Activated naive CD8-positive, alpha-beta T cell treated with anti-CD3 and anti-CD28 coated beads for 36 hours (primary cell): ENCODE data around the gene CFAP20DC. TPM values are rescaled to one million over a fixed set of nuclear protein-coding genes. Genes with fewer than 3 reads are reported as not detected.
"Not testable (repeated sequence)": the region's sequence is repeated elsewhere in the genome, so short reads cannot be mapped to it uniquely, and the experiment has no call there.

ENCODE experiments used
- DNase-seq: peaks from one replicate; pipeline ENCODE4 v3.0.0; 2021
- H3K27ac Mint-ChIP-seq: one replicate; pipeline ENCODE4 v1.8.0; 2022; ENCODE audit warnings: mild to moderate bottlenecking, moderate library complexity, mixed read lengths
- H3K27me3 Mint-ChIP-seq: one replicate; pipeline ENCODE4 v1.8.0; 2022; ENCODE audit warnings: mild to moderate bottlenecking, mixed read lengths
- H3K36me3 Mint-ChIP-seq: one replicate; pipeline ENCODE4 v1.8.0; 2021; ENCODE audit warnings: mild to moderate bottlenecking, mixed read lengths
- H3K4me1 Mint-ChIP-seq: one replicate; pipeline ENCODE4 v1.8.0; 2021; ENCODE audit warnings: mixed read lengths
- H3K4me3 Mint-ChIP-seq: one replicate; pipeline ENCODE4 v1.8.0; 2022; ENCODE audit warnings: mild to moderate bottlenecking, moderate library complexity, mixed read lengths
- H3K9me3 Mint-ChIP-seq: one replicate; pipeline ENCODE4 v1.8.0; 2022; ENCODE audit warnings: mixed read lengths
- total RNA-seq, 2 experiments: library from RNA; stranded (reverse); gene quantifications; one replicate each; pipeline ENCODE4 v1.2.3, GENCODE V29; 2021

The CFAP20DC gene
- total RNA-seq, 2 experiments from 2014 or later, result 1.6 to 2.4 TPM

- peaks cover 4% of the 10 kb centered on the region for H3K4me1 Mint-ChIP-seq
These were observed 51.2 kb downstream of the CFAP20DC start for GRCh38 chr3:58998476-58999117.

GRCh38 chr3:58996730-58997129, 53.1 kb downstream of the CFAP20DC start:
- peaks cover 4% of the 10 kb centered on the region for H3K4me1 Mint-ChIP-seq
- no peaks in the 10 kb centered on the region for H3K36me3 Mint-ChIP-seq
- no peak overlapping the region for H3K27ac Mint-ChIP-seq
- no peaks in the 10 kb centered on the region for H3K9me3 Mint-ChIP-seq
- no peak for DNase-seq
- peaks cover 10% of the 10 kb centered on the region for H3K27me3 Mint-ChIP-seq
- no peak overlapping the region for H3K4me3 Mint-ChIP-seq

More at GRCh38 chr3:58998476-58999117, 51.2 kb downstream of the CFAP20DC start:
- H3K4me3 Mint-ChIP-seq, result no peak overlapping the region
- H3K27ac Mint-ChIP-seq, result no peak overlapping the region
- no peaks in the 10 kb centered on the region for H3K9me3 Mint-ChIP-seq
- H3K36me3 Mint-ChIP-seq, result no peaks in the 10 kb centered on the region
- peaks cover 10% of the 10 kb centered on the region for H3K27me3 Mint-ChIP-seq
- DNase-seq, result no peak

GRCh38 chr3:58994746-58995330, 55.0 kb downstream of the CFAP20DC start:
- no peak overlapping the region for H3K27ac Mint-ChIP-seq
- no peaks in the 10 kb centered on the region for H3K9me3 Mint-ChIP-seq
- no peaks in the 10 kb centered on the region for H3K36me3 Mint-ChIP-seq
- peak; percentile 6 for DNase-seq
- no peak overlapping the region for H3K4me3 Mint-ChIP-seq
- no peaks in the 10 kb centered on the region for H3K27me3 Mint-ChIP-seq
- H3K4me1 Mint-ChIP-seq, result peaks cover 2% of the 10 kb centered on the region

GRCh38 chr3:58993547-58993946, 56.3 kb downstream of the CFAP20DC start:
- Mint-ChIP-seq H3K9me3 (no peaks in the 10 kb centered on the region), H3K4me1 (peaks cover 2% of the 10 kb centered on the region), H3K27me3 (no peaks in the 10 kb centered on the region), H3K27ac (no peak overlapping the region), H3K36me3 (no peaks in the 10 kb centered on the region), H3K4me3 (no peak overlapping the region)
- DNase-seq, result no peak

GRCh38 chr3:58991623-58992022, 58.2 kb downstream of the CFAP20DC start:
- Mint-ChIP-seq H3K4me3 (no peak overlapping the region), H3K27me3 (peaks cover 13% of the 10 kb centered on the region), H3K4me1 (peaks cover 2% of the 10 kb centered on the region), H3K36me3 (no peaks in the 10 kb centered on the region), H3K27ac (no peak overlapping the region), H3K9me3 (no peaks in the 10 kb centered on the region)
- DNase-seq, result no peak

GRCh38 chr3:58991026-58991425, 58.8 kb downstream of the CFAP20DC start:
- peaks cover under 1% of the 10 kb centered on the region for H3K9me3 Mint-ChIP-seq
- no peaks in the 10 kb centered on the region for H3K36me3 Mint-ChIP-seq
- H3K27ac Mint-ChIP-seq, result no peak overlapping the region
- no peak for DNase-seq
- H3K4me3 Mint-ChIP-seq, result no peak overlapping the region
- peaks cover 2% of the 10 kb centered on the region for H3K4me1 Mint-ChIP-seq
- H3K27me3 Mint-ChIP-seq, result peaks cover 13% of the 10 kb centered on the region

- Mint-ChIP-seq H3K9me3 (peaks cover 1% of the 10 kb centered on the region), H3K27ac (no peak overlapping the region), H3K4me3 (no peak overlapping the region), H3K27me3 (peaks cover 13% of the 10 kb centered on the region), H3K4me1 (peaks cover 2% of the 10 kb centered on the region), H3K36me3 (no peaks in the 10 kb centered on the region)
- DNase-seq, result no peak
These were observed 59.9 kb downstream of the CFAP20DC start for GRCh38 chr3:58989955-58990354.

- peaks cover 1% of the 10 kb centered on the region for H3K9me3 Mint-ChIP-seq
- H3K4me1 Mint-ChIP-seq, result no peaks in the 10 kb centered on the region
- H3K27ac Mint-ChIP-seq, result no peak overlapping the region
- peaks cover 13% of the 10 kb centered on the region for H3K27me3 Mint-ChIP-seq
- H3K36me3 Mint-ChIP-seq, result no peaks in the 10 kb centered on the region
- no peak for DNase-seq
- H3K4me3 Mint-ChIP-seq, result no peak overlapping the region
These were observed 60.7 kb downstream of the CFAP20DC start for GRCh38 chr3:58989163-58989562.

- Mint-ChIP-seq H3K36me3 (no peaks in the 10 kb centered on the region), H3K4me1 (no peaks in the 10 kb centered on the region), H3K9me3 (peaks cover 1% of the 10 kb centered on the region), H3K27ac (no peak overlapping the region), H3K4me3 (no peak overlapping the region), H3K27me3 (peaks cover 13% of the 10 kb centered on the region)
- DNase-seq, result no peak
These were observed 61.8 kb downstream of the CFAP20DC start for GRCh38 chr3:58988041-58988440.

- Mint-ChIP-seq H3K4me3 (no peak overlapping the region), H3K9me3 (peaks cover 3% of the 10 kb centered on the region), H3K27ac (no peak overlapping the region), H3K27me3 (peaks cover 13% of the 10 kb centered on the region), H3K36me3 (no peaks in the 10 kb centered on the region), H3K4me1 (no peaks in the 10 kb centered on the region)
- DNase-seq, result no peak
These were observed 63.2 kb downstream of the CFAP20DC start for GRCh38 chr3:58986654-58987053.

GRCh38 chr3:58979840-58980239, 70.0 kb downstream of the CFAP20DC start:
- H3K9me3 Mint-ChIP-seq, result peaks cover 2% of the 10 kb centered on the region
- H3K4me3 Mint-ChIP-seq, result no peak overlapping the region
- H3K36me3 Mint-ChIP-seq, result no peaks in the 10 kb centered on the region
- H3K27me3 Mint-ChIP-seq, result peaks cover 4% of the 10 kb centered on the region
- no peak for DNase-seq
- no peak overlapping the region for H3K27ac Mint-ChIP-seq
- no peaks in the 10 kb centered on the region for H3K4me1 Mint-ChIP-seq

GRCh38 chr3:58973796-58974195, 76.0 kb downstream of the CFAP20DC start:
- Mint-ChIP-seq H3K36me3 (no peaks in the 10 kb centered on the region), H3K9me3 (no peaks in the 10 kb centered on the region), H3K4me3 (no peak overlapping the region), H3K27me3 (peaks cover 4% of the 10 kb centered on the region), H3K4me1 (no peaks in the 10 kb centered on the region), H3K27ac (no peak overlapping the region)
- DNase-seq, result no peak

GRCh38 chr3:58967866-58968265, 82.0 kb downstream of the CFAP20DC start:
- not testable (repeated sequence) for H3K4me3 Mint-ChIP-seq, H3K4me1 Mint-ChIP-seq, H3K27me3 Mint-ChIP-seq, H3K9me3 Mint-ChIP-seq, H3K27ac Mint-ChIP-seq, DNase-seq, H3K36me3 Mint-ChIP-seq

GRCh38 chr3:58965865-58966264, 84.0 kb downstream of the CFAP20DC start:
- Mint-ChIP-seq H3K27ac (no peak overlapping the region), H3K9me3 (peaks cover 3% of the 10 kb centered on the region), H3K27me3 (peaks cover 3% of the 10 kb centered on the region), H3K4me3 (no peak overlapping the region), H3K36me3 (no peaks in the 10 kb centered on the region), H3K4me1 (no peaks in the 10 kb centered on the region)
- DNase-seq, result no peak

GRCh38 chr3:58963928-58964503, 85.8 kb downstream of the CFAP20DC start:
- Mint-ChIP-seq H3K36me3 (no peaks in the 10 kb centered on the region), H3K27me3 (peaks cover 3% of the 10 kb centered on the region), H3K9me3 (peaks cover 3% of the 10 kb centered on the region)

GRCh38 chr3:58962816-58963215, 87.0 kb downstream of the CFAP20DC start:
- Mint-ChIP-seq H3K4me3 (no peak overlapping the region), H3K27ac (no peak overlapping the region), H3K9me3 (peaks cover 2% of the 10 kb centered on the region), H3K4me1 (no peaks in the 10 kb centered on the region), H3K36me3 (no peaks in the 10 kb centered on the region), H3K27me3 (peaks cover 3% of the 10 kb centered on the region)
- DNase-seq, result no peak

More at GRCh38 chr3:58963928-58964503, 85.8 kb downstream of the CFAP20DC start:
- Mint-ChIP-seq H3K4me1 (no peaks in the 10 kb centered on the region), H3K4me3 (no peak overlapping the region), H3K27ac (no peak overlapping the region)
- no peak for DNase-seq
